HL-60 (cell line): Measurements from ENCODE around the gene KANSL1.

ENCODE experiments used
- POLR2AphosphoS5 ChIP-seq: IDR thresholded peaks from 2 replicates; pipeline ENCODE4 v1.6.1; 2012; ENCODE audit warnings: low read depth
- SPI1 ChIP-seq: IDR thresholded peaks from 2 replicates; pipeline ENCODE4 v1.6.1; 2012; ENCODE audit warnings: low read depth, mild to moderate bottlenecking, borderline replicate concordance
- TF ChIP-seq, protein P1 (sequence below): IDR thresholded peaks from one replicate; pipeline ENCODE4 v1.5.1; 2011; ENCODE audit warnings: low read length, control low read depth, inconsistent platforms; ENCODE audit not compliant: insufficient read depth

- TF ChIP-seq, protein P1, sequence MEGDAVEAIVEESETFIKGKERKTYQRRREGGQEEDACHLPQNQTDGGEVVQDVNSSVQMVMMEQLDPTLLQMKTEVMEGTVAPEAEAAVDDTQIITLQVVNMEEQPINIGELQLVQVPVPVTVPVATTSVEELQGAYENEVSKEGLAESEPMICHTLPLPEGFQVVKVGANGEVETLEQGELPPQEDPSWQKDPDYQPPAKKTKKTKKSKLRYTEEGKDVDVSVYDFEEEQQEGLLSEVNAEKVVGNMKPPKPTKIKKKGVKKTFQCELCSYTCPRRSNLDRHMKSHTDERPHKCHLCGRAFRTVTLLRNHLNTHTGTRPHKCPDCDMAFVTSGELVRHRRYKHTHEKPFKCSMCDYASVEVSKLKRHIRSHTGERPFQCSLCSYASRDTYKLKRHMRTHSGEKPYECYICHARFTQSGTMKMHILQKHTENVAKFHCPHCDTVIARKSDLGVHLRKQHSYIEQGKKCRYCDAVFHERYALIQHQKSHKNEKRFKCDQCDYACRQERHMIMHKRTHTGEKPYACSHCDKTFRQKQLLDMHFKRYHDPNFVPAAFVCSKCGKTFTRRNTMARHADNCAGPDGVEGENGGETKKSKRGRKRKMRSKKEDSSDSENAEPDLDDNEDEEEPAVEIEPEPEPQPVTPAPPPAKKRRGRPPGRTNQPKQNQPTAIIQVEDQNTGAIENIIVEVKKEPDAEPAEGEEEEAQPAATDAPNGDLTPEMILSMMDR, result no peak
- TF ChIP-seq POLR2AphosphoS5 (no peak), SPI1 (no peak)
Measured at GRCh38 chr17:46023783-46024388, 169.3 kb downstream of the KANSL1 start.
